ENCODE data around the gene HERPUD1. TPM values are rescaled to one million over a fixed set of nuclear protein-coding genes. Genes with fewer than 3 reads are reported as not detected.
A peak's percentile ranks its signal among the peaks of the same experiment; 100 is the strongest.

HERPUD1 gene
- total and polyA plus RNA-seq, 2 of the 13 experiments (the other 11 are each of a cell fraction or from before 2014, with no cell fraction given), result 96.2 to 323 TPM

GRCh38 chr16:56931892-56932720, at the start of gene HERPUD1 (continued):
- TF ChIP-seq HMGXB3 (CRISPR knock-in tag; IDR thresholded peaks at IDR 0.05; ENCODE audit: borderline replicate concordance) (peak; percentile 93), ETV6 (CRISPR knock-in tag; conservative IDR thresholded peaks at IDR 0.05) (peak; percentile 65), ERF (CRISPR knock-in tag; IDR thresholded peaks at IDR 0.05) (peak; percentile 89), NR2F6 (IDR thresholded peaks at IDR 0.05) (no peak), NR2F6 (CRISPR knock-in tag; IDR thresholded peaks at IDR 0.05) (peak; percentile 69), ZNF891 (CRISPR knock-in tag; IDR thresholded peaks at IDR 0.05) (peak; percentile 84; the same call in 1 of the 2 replicates), BCL3 (CRISPR knock-in tag; IDR thresholded peaks at IDR 0.05) (peak; percentile 50; the same call in 1 of the 2 replicates), ZNF101 (CRISPR knock-in tag; IDR thresholded peaks at IDR 0.05; ENCODE audit: borderline replicate concordance, low read depth) (no peak), TFAP4 (IDR thresholded peaks at IDR 0.05; ENCODE audit: borderline replicate concordance, low read depth) (peak; percentile 11; the same call in 1 of the 2 replicates), ZNF674 (CRISPR knock-in tag; IDR thresholded peaks at IDR 0.05; ENCODE audit: low read depth) (peak; percentile 97; the same call in 1 of the 2 replicates), ZBTB3 (CRISPR knock-in tag; IDR thresholded peaks at IDR 0.05; ENCODE audit: borderline replicate concordance, low read depth) (0 out of 2 replicates have a peak, but pooled peaks have one; percentile 62), ZBTB38 (CRISPR knock-in tag; IDR thresholded peaks at IDR 0.05) (peak; percentile 74), PRDM15 (CRISPR knock-in tag; IDR thresholded peaks at IDR 0.05) (peak; percentile 19; the same call in 1 of the 2 replicates), ZNF121 (CRISPR knock-in tag; IDR thresholded peaks at IDR 0.05) (peak; percentile 72), ETV5 (CRISPR knock-in tag; IDR thresholded peaks at IDR 0.05; ENCODE audit: borderline replicate concordance) (peak; percentile 60), MIXL1 (CRISPR knock-in tag; IDR thresholded peaks at IDR 0.05) (peak; percentile 32; the same call in 1 of the 2 replicates), ZNF256 (CRISPR knock-in tag; conservative IDR thresholded peaks at IDR 0.05) (peak; percentile 90), SRSF1 (optimal IDR thresholded peaks at IDR 0.05; ENCODE audit: low read depth, low read length) (peak; percentile 81), CHD4 (IDR thresholded peaks at IDR 0.05; ENCODE audit: borderline replicate concordance, low read length) (no peak), ZNF761 (CRISPR knock-in tag; conservative IDR thresholded peaks at IDR 0.05) (peak; percentile 93)
